Natural killer cell (primary cell): Measurements from ENCODE around the gene NLRP1. TPM values are rescaled to one million over a fixed set of nuclear protein-coding genes. Genes with fewer than 3 reads are reported as not detected.
A peak's percentile ranks its signal among the peaks of the same experiment; 100 is the strongest.

Experiments used
- ATAC-seq, 3 donors: fragments of 150-1000 bp in 2 of 3; fragments of 200-7000 bp in 1 of 3; cut with Tn5 transposase; 1 replicate in 1 of 3; 2 replicates in 2 of 3; pipeline ENCODE4 v1.10.0; 2021; ENCODE audit warnings: mild to moderate bottlenecking in 2 of 3, moderate library complexity in 2 of 3
- DNase-seq, 2 donors: peaks; one replicate each; pipeline versions ENCODE4 v3.0.0 to v3.0.0-alpha.2; 2013 to 2021; ENCODE audit warnings: mixed read lengths in 1 of 2
- H3K27ac ChIP-seq: one replicate; pipeline ENCODE4 v1.5.1; 2013; ENCODE audit warnings: mild to moderate bottlenecking, low read length
- H3K27me3 ChIP-seq: one replicate; pipeline ENCODE4 v1.6.1; 2013; ENCODE audit warnings: low read length; ENCODE audit not compliant: control insufficient read depth, insufficient read depth
- H3K36me3 ChIP-seq: one replicate; pipeline ENCODE4 v1.6.1; 2013; ENCODE audit warnings: low read length; ENCODE audit not compliant: control insufficient read depth, insufficient read depth
- H3K4me1 ChIP-seq: one replicate; pipeline ENCODE4 v1.6.1; 2013; ENCODE audit warnings: low read length; ENCODE audit not compliant: control insufficient read depth, insufficient read depth
- H3K4me3 ChIP-seq: one replicate; pipeline ENCODE4 v1.5.1; 2013; ENCODE audit warnings: low read length
- H3K9me3 ChIP-seq: one replicate; pipeline ENCODE4 v1.6.1; 2013; ENCODE audit warnings: low read length; ENCODE audit not compliant: control insufficient read depth, insufficient read depth
- H3K27ac Mint-ChIP-seq, 2 donors: one replicate each; pipeline ENCODE4 v1.8.0; 2022; ENCODE audit warnings: mild to moderate bottlenecking in 2 of 2, mixed read lengths in 2 of 2, moderate library complexity in 1 of 2
- H3K27me3 Mint-ChIP-seq, 2 donors: one replicate each; pipeline ENCODE4 v1.8.0; 2022; ENCODE audit warnings: low read depth in 2 of 2, mixed read lengths in 2 of 2
- H3K36me3 Mint-ChIP-seq: one replicate; pipeline ENCODE4 v1.8.0; 2022; ENCODE audit warnings: mixed read lengths
- H3K4me1 Mint-ChIP-seq, 2 donors: one replicate each; pipeline ENCODE4 v1.8.0; 2022; ENCODE audit warnings: mixed read lengths in 2 of 2
- H3K4me3 Mint-ChIP-seq: one replicate; pipeline ENCODE4 v1.8.0; 2022; ENCODE audit warnings: mild to moderate bottlenecking, moderate library complexity, mixed read lengths
- H3K9me3 Mint-ChIP-seq, 2 donors: one replicate each; pipeline ENCODE4 v1.8.0; 2022; ENCODE audit warnings: mixed read lengths in 2 of 2
- WGBS: methylation state at CpG from one replicate; pipeline ENCODE4 v1.1.7; 2013; ENCODE audit warnings: missing lambda C conversion rate; ENCODE audit not compliant: insufficient coverage; 5-methylcytosine and 5-hydroxymethylcytosine counted together
- intact Hi-C: fragments of 100-400 bp; cut with micrococcal nuclease; formaldehyde crosslinking; loops from one replicate; pipeline ENCODE4 v1.14.2; 2022
- total RNA-seq, 4 donors: library from RNA; stranded (reverse); fragments of 120-200 nt in 1 of 4; gene quantifications; one replicate each; pipeline versions ENCODE4 v1.2.3 to v1.2.4, GENCODE V29; 2013 to 2022
- TF ChIP-seq, protein P1 (sequence below): fragments of 200-600 bp; IDR thresholded peaks from one replicate; pipeline ENCODE4 v1.8.0; 2022; ENCODE audit warnings: antibody characterized with exemption

The NLRP1 gene
- total RNA-seq, 3 donors from 2014 or later (not counting 1 experiment from before 2014, with no cell fraction given): 206 to 237 (median 209) TPM

DNA sequence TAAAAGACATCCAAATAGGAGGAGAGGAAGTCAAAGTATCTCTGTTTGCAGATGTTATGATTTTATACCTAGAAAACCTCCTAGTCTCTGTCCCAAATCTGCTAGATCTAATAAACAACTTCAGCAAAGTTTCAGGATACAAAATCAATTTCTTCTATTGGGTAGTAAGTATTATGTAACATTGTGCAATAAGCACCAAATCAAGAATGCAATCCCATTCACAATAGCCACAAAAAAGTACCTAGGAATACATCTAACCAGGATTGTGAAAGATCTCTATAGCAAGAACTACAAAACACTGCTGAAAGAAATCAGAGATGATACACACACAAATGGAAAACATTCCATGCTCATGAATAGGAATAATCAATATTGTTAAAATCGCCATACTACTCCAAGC lies 13.0 kb downstream of the NLRP1 start:
- peaks cover 17% of the 10 kb centered on the region for H3K36me3 Mint-ChIP-seq
- H3K27me3 ChIP-seq: no peaks in the 10 kb centered on the region
- ATAC-seq (no peak), DNase-seq (no peak)
- H3K4me1 Mint-ChIP-seq: peaks cover 52 to 55% of the 10 kb centered on the region in 2 donors
- 100% methylated on average over 1 of the region's 1 CpG for WGBS
- H3K27ac Mint-ChIP-seq: no peak overlapping the region
- no peaks in the 10 kb centered on the region for H3K4me1 ChIP-seq
- H3K27me3 Mint-ChIP-seq: no peaks in the 10 kb centered on the region
- H3K27ac ChIP-seq: no peak overlapping the region
- no peaks in the 10 kb centered on the region for H3K9me3 Mint-ChIP-seq
- no peak overlapping the region for H3K4me3 ChIP-seq
- TF ChIP-seq, protein P1, sequence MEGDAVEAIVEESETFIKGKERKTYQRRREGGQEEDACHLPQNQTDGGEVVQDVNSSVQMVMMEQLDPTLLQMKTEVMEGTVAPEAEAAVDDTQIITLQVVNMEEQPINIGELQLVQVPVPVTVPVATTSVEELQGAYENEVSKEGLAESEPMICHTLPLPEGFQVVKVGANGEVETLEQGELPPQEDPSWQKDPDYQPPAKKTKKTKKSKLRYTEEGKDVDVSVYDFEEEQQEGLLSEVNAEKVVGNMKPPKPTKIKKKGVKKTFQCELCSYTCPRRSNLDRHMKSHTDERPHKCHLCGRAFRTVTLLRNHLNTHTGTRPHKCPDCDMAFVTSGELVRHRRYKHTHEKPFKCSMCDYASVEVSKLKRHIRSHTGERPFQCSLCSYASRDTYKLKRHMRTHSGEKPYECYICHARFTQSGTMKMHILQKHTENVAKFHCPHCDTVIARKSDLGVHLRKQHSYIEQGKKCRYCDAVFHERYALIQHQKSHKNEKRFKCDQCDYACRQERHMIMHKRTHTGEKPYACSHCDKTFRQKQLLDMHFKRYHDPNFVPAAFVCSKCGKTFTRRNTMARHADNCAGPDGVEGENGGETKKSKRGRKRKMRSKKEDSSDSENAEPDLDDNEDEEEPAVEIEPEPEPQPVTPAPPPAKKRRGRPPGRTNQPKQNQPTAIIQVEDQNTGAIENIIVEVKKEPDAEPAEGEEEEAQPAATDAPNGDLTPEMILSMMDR: no peak
- intact Hi-C loops: no loop called here
- H3K4me3 Mint-ChIP-seq: no peak overlapping the region
- no peaks in the 10 kb centered on the region for H3K9me3 ChIP-seq
- H3K36me3 ChIP-seq: peaks cover 14% of the 10 kb centered on the region

GRCh38 chr17:5565808-5566207 lies 18.5 kb downstream of the NLRP1 start:
- no peaks in the 10 kb centered on the region for H3K27me3 Mint-ChIP-seq
- H3K4me1 Mint-ChIP-seq: peaks cover 38 to 52% of the 10 kb centered on the region in 2 donors
- no peaks in the 10 kb centered on the region for H3K9me3 ChIP-seq
- TF ChIP-seq, protein P1: no peak
- H3K36me3 ChIP-seq: peaks cover 15% of the 10 kb centered on the region
- 100% methylated on average over 1 of the region's 2 CpGs for WGBS
- H3K4me3 ChIP-seq: no peak overlapping the region
- peaks cover 17% of the 10 kb centered on the region for H3K36me3 Mint-ChIP-seq
- peak overlapping the region in 1 of 2 donors; percentile 16 for H3K27ac Mint-ChIP-seq
- no peaks in the 10 kb centered on the region for H3K9me3 Mint-ChIP-seq
- H3K4me1 ChIP-seq: no peaks in the 10 kb centered on the region
- no peak overlapping the region for H3K27ac ChIP-seq
- intact Hi-C loops: no loop called here
- no peaks in the 10 kb centered on the region for H3K27me3 ChIP-seq
- ATAC-seq (no peak), DNase-seq (no peak)
- no peak overlapping the region for H3K4me3 Mint-ChIP-seq

GRCh38 chr17:5563456-5563855 lies 20.9 kb downstream of the NLRP1 start:
- WGBS: 97% methylated on average over 2 of the region's 2 CpGs
- DNase-seq: no peak
- Histone ChIP-seq H3K27me3 (no peaks in the 10 kb centered on the region), H3K4me1 (no peaks in the 10 kb centered on the region), H3K27ac (no peak overlapping the region), H3K4me3 (no peak overlapping the region), H3K36me3 (peaks cover 35% of the 10 kb centered on the region), H3K9me3 (no peaks in the 10 kb centered on the region)
- no peak for ATAC-seq
- Mint-ChIP-seq H3K9me3 (no peaks in the 10 kb centered on the region), H3K27ac (peak overlapping the region; percentile 39 to 70), H3K4me1 (peaks cover 21 to 29% of the 10 kb centered on the region in 2 donors), H3K4me3 (no peak overlapping the region), H3K36me3 (peaks cover 17% of the 10 kb centered on the region), H3K27me3 (no peaks in the 10 kb centered on the region)
- intact Hi-C loops: no loop called here
- TF ChIP-seq, protein P1: no peak

GRCh38 chr17:5562661-5563360 lies 21.5 kb downstream of the NLRP1 start:
- H3K4me3 ChIP-seq: no peak overlapping the region
- peak in 1 of 2 donors; percentile 36 for DNase-seq
- Mint-ChIP-seq H3K27ac (peak overlapping the region; percentile 39 to 70), H3K4me1 (peaks cover 22 to 29% of the 10 kb centered on the region in 2 donors), H3K27me3 (no peaks in the 10 kb centered on the region), H3K4me3 (no peak overlapping the region), H3K36me3 (peaks cover 13% of the 10 kb centered on the region), H3K9me3 (no peaks in the 10 kb centered on the region)
- ATAC-seq: no peak
- peaks cover 40% of the 10 kb centered on the region for H3K36me3 ChIP-seq
- TF ChIP-seq, protein P1: no peak
- H3K27me3 ChIP-seq: no peaks in the 10 kb centered on the region
- H3K9me3 ChIP-seq: no peaks in the 10 kb centered on the region
- 68% methylated on average over 6 of the region's 6 CpGs for whole genome bisulfite sequencing
- H3K4me1 ChIP-seq: no peaks in the 10 kb centered on the region
- no peak overlapping the region for H3K27ac ChIP-seq
- intact Hi-C loops: no loop called here
